Measurements from ENCODE around the gene REEP1.
A peak's percentile ranks its signal among the peaks of the same experiment; 100 is the strongest.

REEP1 gene

DNA sequence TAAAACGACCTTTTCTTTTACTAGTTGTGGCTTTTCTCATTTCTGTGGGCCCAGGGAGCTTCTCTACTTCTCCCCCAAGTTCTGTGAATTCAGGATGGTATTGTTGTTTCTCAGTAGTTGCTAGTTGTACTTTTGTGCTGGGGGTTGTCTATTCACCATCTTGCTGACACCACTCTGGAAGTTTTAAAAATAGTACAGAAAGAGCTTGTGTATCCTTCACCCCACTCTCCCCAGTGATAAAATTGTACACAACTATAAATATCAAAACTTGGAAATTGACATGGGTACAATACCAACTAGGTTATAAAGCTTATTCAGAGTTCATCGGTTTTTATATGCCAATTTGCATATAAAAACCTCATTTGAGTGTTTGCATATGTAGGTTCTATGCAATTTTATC lies 45.3 kb upstream of the REEP1 start (continued):
- TF ChIP-seq, protein P1, sequence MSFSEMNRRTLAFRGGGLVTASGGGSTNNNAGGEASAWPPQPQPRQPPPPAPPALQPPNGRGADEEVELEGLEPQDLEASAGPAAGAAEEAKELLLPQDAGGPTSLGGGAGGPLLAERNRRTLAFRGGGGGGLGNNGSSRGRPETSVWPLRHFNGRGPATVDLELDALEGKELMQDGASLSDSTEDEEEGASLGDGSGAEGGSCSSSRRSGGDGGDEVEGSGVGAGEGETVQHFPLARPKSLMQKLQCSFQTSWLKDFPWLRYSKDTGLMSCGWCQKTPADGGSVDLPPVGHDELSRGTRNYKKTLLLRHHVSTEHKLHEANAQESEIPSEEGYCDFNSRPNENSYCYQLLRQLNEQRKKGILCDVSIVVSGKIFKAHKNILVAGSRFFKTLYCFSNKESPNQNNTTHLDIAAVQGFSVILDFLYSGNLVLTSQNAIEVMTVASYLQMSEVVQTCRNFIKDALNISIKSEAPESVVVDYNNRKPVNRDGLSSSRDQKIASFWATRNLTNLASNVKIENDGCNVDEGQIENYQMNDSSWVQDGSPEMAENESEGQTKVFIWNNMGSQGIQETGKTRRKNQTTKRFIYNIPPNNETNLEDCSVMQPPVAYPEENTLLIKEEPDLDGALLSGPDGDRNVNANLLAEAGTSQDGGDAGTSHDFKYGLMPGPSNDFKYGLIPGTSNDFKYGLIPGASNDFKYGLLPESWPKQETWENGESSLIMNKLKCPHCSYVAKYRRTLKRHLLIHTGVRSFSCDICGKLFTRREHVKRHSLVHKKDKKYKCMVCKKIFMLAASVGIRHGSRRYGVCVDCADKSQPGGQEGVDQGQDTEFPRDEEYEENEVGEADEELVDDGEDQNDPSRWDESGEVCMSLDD (tag by site-specific recombination; IDR thresholded peaks at IDR 0.05): no peak
- TF ChIP-seq ZNF521 (tag by site-specific recombination; IDR thresholded peaks at IDR 0.05) (no peak), ZNF394 (tag by site-specific recombination; IDR thresholded peaks at IDR 0.05; ENCODE audit: borderline replicate concordance) (no peak), ZNF426 (tag by site-specific recombination; IDR thresholded peaks at IDR 0.05) (no peak)
- TF ChIP-seq, protein P2, sequence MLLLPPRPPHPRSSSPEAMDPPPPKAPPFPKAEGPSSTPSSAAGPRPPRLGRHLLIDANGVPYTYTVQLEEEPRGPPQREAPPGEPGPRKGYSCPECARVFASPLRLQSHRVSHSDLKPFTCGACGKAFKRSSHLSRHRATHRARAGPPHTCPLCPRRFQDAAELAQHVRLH (tag by site-specific recombination; IDR thresholded peaks at IDR 0.05): no peak

DNA sequence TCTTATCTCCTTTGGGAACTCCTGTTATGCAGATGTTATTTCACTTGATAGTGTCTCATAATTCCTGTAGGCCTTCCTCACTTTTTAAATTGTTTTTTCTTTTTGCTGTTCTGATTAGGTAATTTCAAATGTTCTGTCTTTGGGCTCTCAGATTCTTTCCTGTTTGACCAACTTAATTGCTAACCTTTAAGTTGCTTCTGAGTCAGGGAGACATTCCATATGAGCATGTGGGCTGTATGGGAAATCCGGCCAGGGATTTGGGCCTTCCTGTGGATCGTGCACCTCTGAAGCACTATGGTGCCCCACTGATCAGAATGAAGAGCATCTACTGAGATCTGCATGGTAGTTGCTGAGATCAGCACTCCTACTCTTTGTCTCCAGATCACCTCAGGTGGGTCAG lies 44.7 kb upstream of the REEP1 start:
- no peak overlapping the region for H3K4me3 ChIP-seq (ENCODE audit: low read depth, low read length)
- CTCF ChIA-PET: interaction anchor here (0.7 to 4.6 kb wide), 2 partner anchors 10 to 383 kb away, joined by 4 to 23 read pairs; no protein-coding TSS in a partner anchor
- no peaks in the 10 kb centered on the region for H3K9me3 ChIP-seq (ENCODE audit: control insufficient read depth, insufficient read depth, low read depth, low read length)
- no peaks in the 10 kb centered on the region for H3K36me3 ChIP-seq (ENCODE audit: control insufficient read depth in 2 of 2, insufficient read depth in 1 of 2, low read length in 2 of 2)
- H3K4me1 ChIP-seq (ENCODE audit: control insufficient read depth, insufficient read depth, low read length): no peaks in the 10 kb centered on the region
- TF ChIP-seq ZNF169 (tag by site-specific recombination; IDR thresholded peaks at IDR 0.05) (no peak), MYNN (tag by site-specific recombination; IDR thresholded peaks at IDR 0.05; ENCODE audit: borderline replicate concordance) (no peak), HOXA7 (CRISPR knock-in tag; IDR thresholded peaks at IDR 0.05; ENCODE audit: borderline replicate concordance) (no peak), ZNF768 (tag by site-specific recombination; IDR thresholded peaks at IDR 0.05) (no peak), EGR2 (tag by site-specific recombination; IDR thresholded peaks at IDR 0.05; ENCODE audit: low read depth) (no peak), ZNF302 (tag by site-specific recombination; IDR thresholded peaks at IDR 0.05; ENCODE audit: low read depth) (no peak), ZNF19 (tag by site-specific recombination; IDR thresholded peaks at IDR 0.05; ENCODE audit: low read depth) (no peak), ZNF843 (tag by site-specific recombination; IDR thresholded peaks at IDR 0.05) (no peak), MEIS1 (CRISPR knock-in tag; IDR thresholded peaks at IDR 0.05; ENCODE audit: borderline replicate concordance) (no peak), KLF9 (tag by site-specific recombination; IDR thresholded peaks at IDR 0.05; ENCODE audit: low read depth) (no peak), ZNF529 (tag by site-specific recombination; IDR thresholded peaks at IDR 0.05; ENCODE audit: insufficient replicate concordance) (no peak), ZNF146 (tag by site-specific recombination; IDR thresholded peaks at IDR 0.05) (no peak)
- TF ChIP-seq, protein P3, sequence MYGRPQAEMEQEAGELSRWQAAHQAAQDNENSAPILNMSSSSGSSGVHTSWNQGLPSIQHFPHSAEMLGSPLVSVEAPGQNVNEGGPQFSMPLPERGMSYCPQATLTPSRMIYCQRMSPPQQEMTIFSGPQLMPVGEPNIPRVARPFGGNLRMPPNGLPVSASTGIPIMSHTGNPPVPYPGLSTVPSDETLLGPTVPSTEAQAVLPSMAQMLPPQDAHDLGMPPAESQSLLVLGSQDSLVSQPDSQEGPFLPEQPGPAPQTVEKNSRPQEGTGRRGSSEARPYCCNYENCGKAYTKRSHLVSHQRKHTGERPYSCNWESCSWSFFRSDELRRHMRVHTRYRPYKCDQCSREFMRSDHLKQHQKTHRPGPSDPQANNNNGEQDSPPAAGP (tag by site-specific recombination; IDR thresholded peaks at IDR 0.05): no peak
- TF ChIP-seq, protein P4, sequence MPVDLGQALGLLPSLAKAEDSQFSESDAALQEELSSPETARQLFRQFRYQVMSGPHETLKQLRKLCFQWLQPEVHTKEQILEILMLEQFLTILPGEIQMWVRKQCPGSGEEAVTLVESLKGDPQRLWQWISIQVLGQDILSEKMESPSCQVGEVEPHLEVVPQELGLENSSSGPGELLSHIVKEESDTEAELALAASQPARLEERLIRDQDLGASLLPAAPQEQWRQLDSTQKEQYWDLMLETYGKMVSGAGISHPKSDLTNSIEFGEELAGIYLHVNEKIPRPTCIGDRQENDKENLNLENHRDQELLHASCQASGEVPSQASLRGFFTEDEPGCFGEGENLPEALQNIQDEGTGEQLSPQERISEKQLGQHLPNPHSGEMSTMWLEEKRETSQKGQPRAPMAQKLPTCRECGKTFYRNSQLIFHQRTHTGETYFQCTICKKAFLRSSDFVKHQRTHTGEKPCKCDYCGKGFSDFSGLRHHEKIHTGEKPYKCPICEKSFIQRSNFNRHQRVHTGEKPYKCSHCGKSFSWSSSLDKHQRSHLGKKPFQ (tag by site-specific recombination; IDR thresholded peaks at IDR 0.05): no peak
- POLR2A ChIA-PET: no interaction called here
- no peak overlapping the region for H3K27ac ChIP-seq (ENCODE audit: extremely low read depth, low read depth, low read length)

DNA sequence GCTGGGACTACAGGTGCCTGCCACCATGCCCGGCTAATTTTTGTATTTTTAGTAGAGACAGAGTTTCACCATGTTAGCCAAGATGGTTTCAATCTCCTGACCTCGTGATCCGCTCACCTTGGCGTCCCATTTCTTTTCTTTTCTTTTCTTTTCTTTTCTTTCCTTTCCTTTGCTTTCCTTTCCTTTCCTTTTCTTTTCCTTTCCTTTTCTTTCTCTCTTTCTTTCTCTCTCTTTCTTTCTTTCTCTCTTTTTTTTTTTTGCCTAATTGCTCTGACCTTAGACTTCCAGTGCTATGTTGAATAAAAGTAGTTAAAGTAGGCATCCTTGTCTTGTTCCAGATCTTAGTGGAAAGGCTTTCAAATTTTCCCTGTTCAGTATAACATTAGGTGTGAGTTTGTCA lies 41.0 kb upstream of the REEP1 start:
- CTCF ChIA-PET: no interaction called here
- POLR2A ChIA-PET: no interaction called here

More for the DNA sequence above, 41.0 kb upstream of the REEP1 start:
- H3K36me3 ChIP-seq (ENCODE audit: control insufficient read depth in 2 of 2, insufficient read depth in 1 of 2, low read length in 2 of 2): no peaks in the 10 kb centered on the region
- no peak overlapping the region for H3K4me3 ChIP-seq (ENCODE audit: low read depth, low read length)
- H3K4me1 ChIP-seq (ENCODE audit: control insufficient read depth, insufficient read depth, low read length): no peaks in the 10 kb centered on the region
- no peak overlapping the region for H3K27ac ChIP-seq (ENCODE audit: extremely low read depth, low read depth, low read length)
- TF ChIP-seq PRDM1 (tag by site-specific recombination; IDR thresholded peaks at IDR 0.05): peak; percentile 91
- no peak for TF ChIP-seq ZSCAN23 (tag by site-specific recombination; IDR thresholded peaks at IDR 0.05)
- TF ChIP-seq, protein P2 (tag by site-specific recombination; IDR thresholded peaks at IDR 0.05): no peak
- no peaks in the 10 kb centered on the region for H3K9me3 ChIP-seq (ENCODE audit: control insufficient read depth, insufficient read depth, low read depth, low read length)

Data from HEK293 (cell line).